CMK (cell line): ENCODE data around the gene DDX47.
"Not testable (repeated sequence)": the region's sequence is repeated elsewhere in the genome, so short reads cannot be mapped to it uniquely, and the experiment has no call there.

Experiments
- DNase-seq: peaks from one replicate; pipeline ENCODE4 v3.0.0-alpha.2; 2010; ENCODE audit warnings: low read depth

DDX47 gene

DNA sequence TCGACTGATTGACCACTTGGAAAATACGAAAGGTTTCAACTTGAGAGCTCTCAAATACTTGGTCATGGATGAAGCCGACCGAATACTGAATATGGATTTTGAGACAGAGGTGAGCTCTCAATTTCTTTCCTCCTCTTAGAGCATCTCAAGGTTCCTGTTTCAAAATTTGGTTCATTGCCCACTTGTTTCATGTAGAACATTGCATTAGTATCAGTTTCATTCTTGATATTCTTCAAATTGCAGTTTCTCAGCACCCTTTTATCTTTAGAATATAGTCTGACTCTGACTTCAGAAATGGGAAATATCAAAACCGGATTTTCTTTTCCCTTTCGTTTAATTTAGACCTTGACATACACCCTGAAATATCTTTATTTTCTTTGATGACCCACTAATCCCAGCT lies 8.8 kb downstream of the DDX47 start:
- DNase-seq = no peak

GRCh38 chr12:12822886-12823285 lies 9.7 kb downstream of the DDX47 start:
- DNase-seq = no peak

- no peak for DNase-seq
Observed at GRCh38 chr12:12823300-12823699, 10.2 kb downstream of the DDX47 start.

GRCh38 chr12:12823811-12824210 lies 10.7 kb downstream of the DDX47 start:
- no peak for DNase-seq

DNA sequence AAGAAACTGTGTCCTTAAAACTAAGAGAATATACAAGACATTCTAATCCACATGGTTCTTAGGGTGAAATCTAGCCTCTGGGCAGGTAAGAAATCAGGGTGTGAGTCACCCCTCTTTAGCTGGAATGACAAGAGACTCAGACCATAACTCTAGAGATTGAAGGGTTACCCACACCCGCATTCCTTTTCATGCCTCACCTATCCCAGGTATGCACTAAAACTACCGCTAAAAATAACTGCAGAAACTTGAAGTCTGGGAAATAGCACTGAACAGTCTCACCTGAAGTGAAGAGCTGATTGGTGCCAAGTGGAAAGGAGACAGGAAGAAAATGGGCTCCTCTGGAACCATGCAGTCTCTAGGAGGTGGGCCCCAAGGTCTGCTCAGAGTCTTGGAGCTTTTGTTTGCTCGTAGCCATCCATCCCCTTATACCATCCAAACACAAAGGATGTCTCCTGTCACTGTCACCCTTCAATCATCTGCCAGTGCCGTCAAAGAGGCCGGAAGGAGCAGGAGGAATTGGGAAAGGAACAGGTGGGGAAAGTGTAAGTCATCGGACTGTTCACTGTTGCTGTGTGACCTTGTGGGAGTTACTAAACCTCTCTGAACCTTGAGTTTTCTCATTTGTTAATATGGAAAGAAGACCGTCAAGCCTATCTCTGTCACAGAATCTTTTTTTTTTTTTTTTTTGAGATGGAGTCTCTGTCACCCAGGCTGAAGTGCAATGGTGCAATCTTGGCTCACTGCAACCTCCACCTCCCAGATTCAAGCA lies 22.4 kb downstream of the DDX47 start:
- no peak for DNase-seq

DNA sequence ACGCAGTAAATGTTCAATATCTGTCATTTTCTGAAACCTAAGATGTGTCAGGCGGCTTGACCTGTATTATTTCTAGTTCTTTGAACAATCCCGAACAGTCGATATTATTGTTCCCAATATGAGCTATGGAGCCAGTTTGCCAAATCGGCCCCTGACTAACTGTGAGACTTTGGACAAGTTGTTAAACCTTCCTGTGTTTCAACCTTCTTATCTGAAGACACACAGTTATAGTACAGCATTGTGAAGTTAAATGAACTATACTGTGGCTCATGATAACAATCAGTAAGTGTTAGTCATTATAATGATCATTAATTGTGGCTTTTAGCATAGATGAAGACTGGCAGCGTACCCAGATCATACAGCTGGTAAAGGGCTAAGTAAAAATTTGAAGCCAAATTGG lies 23.4 kb downstream of the DDX47 start:
- no peak for DNase-seq

- DNase-seq = no peak
Observed at GRCh38 chr12:12837025-12837812, 24.1 kb downstream of the DDX47 start.

DNA sequence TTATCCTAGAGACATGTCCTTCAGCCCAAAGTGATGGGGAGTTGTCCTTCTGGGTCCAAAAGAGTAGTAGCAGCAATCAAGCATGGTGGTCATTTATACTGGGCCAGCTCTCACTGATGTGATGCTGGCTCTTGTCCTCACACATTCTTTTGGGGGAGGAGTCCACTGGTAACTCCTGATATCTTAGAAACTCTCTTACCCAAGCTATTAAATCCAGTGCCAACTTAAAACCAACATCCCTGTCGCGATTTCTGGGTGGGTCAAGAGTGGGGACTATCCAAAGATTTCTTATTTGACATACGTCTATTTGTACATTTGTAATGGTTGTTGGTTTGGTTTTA lies 24.6 kb downstream of the DDX47 start:
- DNase-seq = no peak

DNA sequence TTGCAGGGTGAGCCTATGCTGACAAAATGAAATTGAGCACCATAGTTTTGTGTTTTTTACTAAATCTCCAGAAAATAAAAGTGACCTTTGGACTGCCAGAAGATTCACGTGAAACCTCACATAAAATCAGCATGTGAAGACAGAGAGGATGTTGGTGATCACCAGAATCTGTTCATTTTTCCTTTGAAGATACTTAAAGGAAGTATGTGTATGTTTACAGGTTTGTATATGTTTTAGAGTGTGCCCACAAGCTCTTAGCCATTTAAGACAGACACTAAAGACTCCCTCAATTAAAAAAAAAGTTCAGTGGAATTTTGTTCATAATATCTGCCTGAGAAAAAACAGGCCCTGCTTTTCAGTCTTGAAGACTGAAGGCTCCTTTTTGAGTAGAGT lies 25.9 kb downstream of the DDX47 start:
- no peak for DNase-seq

DNA sequence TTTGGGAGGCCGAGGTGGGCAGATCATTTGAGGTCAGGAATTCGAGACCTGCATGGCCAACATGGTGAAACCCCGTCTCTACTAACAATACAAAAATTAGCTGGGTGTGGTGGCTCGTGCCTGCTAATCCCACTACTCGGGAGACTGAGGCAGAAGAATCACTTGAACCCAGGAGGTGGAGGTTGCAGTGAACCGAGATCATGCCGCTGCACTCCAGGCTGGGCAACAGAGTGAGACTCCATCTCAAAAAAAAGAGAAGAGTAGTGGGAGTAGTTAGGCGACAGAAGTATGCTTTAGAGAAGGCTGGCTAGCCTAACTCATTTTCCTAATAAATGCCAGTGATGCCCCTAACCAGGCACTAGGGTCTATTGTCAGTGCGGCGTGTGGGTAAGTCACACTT lies 26.3 kb downstream of the DDX47 start:
- not testable (repeated sequence) for DNase-seq

- no peak for DNase-seq
Observed at GRCh38 chr12:12839873-12840579, 26.9 kb downstream of the DDX47 start.

- no peak for DNase-seq
Observed at GRCh38 chr12:12840580-12840899, 27.4 kb downstream of the DDX47 start.

DNA sequence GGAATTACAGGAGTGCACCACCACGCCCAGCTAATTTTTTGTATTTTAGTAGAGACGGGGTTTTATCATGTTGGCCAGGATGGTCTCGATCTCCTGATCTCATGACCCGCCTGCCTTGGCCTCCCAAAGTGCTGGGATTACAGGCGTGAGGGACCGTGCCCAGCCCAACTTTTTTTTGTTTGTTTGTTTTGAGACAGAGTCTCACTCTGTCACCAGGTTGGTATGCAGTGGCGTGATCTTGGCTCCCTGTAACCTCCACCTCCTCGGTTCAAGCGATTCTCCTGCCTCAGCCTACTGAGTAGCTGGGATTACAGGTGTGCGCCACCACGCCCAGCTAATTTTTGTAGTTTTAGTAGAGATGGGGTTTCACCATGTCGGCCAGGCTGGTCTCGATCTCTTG lies 28.3 kb downstream of the DDX47 start:
- not testable (repeated sequence) for DNase-seq

DNA sequence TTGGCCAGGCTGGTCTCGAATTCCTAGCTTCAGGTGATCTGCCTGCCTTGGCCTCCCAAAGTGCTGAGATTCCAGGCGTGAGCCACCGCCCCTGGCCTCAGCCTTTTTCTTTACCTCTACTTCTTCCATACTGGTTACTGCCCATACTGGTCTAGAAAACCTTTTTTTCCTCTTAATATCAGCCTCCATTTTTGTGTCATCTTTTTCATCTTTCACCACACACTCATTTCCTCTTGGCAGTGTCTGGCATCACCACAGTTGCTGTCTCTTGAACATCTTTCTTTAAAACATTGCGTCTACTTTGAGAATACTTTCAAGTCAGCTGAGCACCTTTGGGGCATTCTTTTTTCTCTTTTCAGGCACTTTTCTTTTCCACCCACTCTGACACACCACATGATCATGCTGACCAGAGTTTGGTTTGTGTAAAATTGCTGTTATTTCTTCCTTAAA lies 32.7 kb downstream of the DDX47 start:
- no peak for DNase-seq

DNA sequence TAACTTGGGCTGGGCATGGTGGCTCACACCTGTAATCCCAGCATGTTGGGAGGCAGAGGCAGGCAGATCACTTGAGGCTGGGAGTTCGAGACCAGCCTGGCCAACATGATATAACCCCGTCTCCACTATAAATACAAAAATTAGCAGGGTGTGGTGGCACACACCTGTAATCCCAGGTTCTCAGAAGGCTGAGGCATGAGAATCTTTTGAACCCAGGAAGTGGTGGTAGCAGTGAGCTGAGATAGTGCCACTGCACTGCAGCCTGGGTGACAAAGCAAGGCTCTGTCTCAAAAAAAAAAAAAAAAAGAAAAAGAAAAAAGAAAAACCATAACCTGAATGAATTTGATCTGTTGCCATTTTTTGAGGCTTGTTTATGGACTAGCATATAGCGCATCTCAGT lies 33.6 kb downstream of the DDX47 start:
- not testable (repeated sequence) for DNase-seq

GRCh38 chr12:12853435-12853834 lies 40.3 kb downstream of the DDX47 start:
- DNase-seq = no peak

GRCh38 chr12:12859690-12860089 lies 46.5 kb downstream of the DDX47 start:
- DNase-seq = no peak

GRCh38 chr12:12864243-12864642 lies 51.1 kb downstream of the DDX47 start:
- DNase-seq = no peak

GRCh38 chr12:12868477-12869235 lies 55.5 kb downstream of the DDX47 start:
- DNase-seq = no peak

- DNase-seq = no peak
Observed at GRCh38 chr12:12870465-12870864, 57.3 kb downstream of the DDX47 start.

DNA sequence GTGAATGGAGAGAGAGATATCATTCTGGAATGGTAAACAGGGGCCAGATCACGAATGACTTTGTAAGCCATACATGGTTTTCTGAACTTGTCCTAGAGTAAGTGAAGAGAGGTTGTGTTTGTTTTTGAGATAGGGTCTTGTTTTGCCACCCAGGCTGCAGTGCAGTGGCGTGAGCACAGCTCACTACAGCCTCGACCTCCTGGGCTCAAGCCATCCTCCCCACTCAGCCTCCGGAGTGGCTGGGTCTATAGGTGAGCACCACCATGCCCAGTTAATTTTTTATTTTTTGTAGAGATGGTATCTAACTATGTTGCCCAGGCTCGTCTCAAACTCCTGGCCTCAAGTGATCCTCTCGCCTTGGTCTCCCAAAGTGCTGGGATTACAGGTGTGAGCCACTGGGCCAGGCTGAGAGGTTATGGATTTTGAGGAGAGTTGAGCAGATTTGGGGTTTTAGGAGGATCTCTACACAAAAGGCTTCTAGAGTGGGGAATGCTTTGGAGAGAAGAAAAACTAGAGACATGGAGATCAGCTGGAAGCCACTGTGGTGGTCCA lies 58.5 kb downstream of the DDX47 start:
- DNase-seq = no peak
